ENCODE data around the gene BATF3.

Gene BATF3

GRCh38 chr1:212699625-212700222 is at the start of gene BATF3:
Gene BATF3, minus strand, starts transcription at chr1:212699840. Its CDS starts 78 bp downstream, at chr1:212699762.
- peak within 1 kb of the TSS; percentile 49 for H3K4me3 ChIP-seq (ENCODE audit: low read depth, low read length)
- in situ Hi-C loops (cut with HindIII; ENCODE audit: low sequenced_read_pairs) = no loop called here
- TF ChIP-seq, protein P1, sequence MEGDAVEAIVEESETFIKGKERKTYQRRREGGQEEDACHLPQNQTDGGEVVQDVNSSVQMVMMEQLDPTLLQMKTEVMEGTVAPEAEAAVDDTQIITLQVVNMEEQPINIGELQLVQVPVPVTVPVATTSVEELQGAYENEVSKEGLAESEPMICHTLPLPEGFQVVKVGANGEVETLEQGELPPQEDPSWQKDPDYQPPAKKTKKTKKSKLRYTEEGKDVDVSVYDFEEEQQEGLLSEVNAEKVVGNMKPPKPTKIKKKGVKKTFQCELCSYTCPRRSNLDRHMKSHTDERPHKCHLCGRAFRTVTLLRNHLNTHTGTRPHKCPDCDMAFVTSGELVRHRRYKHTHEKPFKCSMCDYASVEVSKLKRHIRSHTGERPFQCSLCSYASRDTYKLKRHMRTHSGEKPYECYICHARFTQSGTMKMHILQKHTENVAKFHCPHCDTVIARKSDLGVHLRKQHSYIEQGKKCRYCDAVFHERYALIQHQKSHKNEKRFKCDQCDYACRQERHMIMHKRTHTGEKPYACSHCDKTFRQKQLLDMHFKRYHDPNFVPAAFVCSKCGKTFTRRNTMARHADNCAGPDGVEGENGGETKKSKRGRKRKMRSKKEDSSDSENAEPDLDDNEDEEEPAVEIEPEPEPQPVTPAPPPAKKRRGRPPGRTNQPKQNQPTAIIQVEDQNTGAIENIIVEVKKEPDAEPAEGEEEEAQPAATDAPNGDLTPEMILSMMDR (IDR thresholded peaks at IDR 0.05; ENCODE audit: low read depth, low read length) = no peak
- DNase-seq (ENCODE audit: low read depth, low spot score) = no peak

DNA sequence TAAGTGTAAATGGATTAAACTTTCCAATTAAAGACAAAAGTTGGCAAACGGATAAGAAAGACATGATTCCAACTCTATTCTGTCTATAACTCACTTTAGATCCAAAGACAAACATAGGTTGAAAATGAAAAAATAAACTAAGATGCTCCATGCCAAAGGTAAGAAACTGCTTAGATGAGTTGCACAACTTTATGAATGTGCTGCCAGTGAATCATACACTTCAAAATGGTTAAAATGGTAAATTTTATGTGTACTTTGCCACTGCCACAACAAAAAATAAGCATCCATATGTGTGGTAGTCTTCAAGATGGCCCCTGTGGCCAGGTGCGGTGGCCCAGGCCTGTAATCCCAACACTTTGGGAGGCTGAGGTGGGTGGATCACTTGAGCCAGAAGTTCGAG is 46.9 kb upstream of the BATF3 start:
- in situ Hi-C loops (cut with HindIII; ENCODE audit: low sequenced_read_pairs) = no loop called here
- TF ChIP-seq, protein P1 (IDR thresholded peaks at IDR 0.05; ENCODE audit: low read depth, low read length) = no peak
- no peak overlapping the region for H3K4me3 ChIP-seq (ENCODE audit: low read depth, low read length)
- no peak for DNase-seq (ENCODE audit: low read depth, low spot score)

GRCh38 chr1:212745303-212745702 is 45.7 kb upstream of the BATF3 start:
- no peak for DNase-seq (ENCODE audit: low read depth, low spot score)
- TF ChIP-seq, protein P1 (IDR thresholded peaks at IDR 0.05; ENCODE audit: low read depth, low read length) = no peak
- in situ Hi-C loops (cut with HindIII; ENCODE audit: low sequenced_read_pairs) = no loop called here
- H3K4me3 ChIP-seq (ENCODE audit: low read depth, low read length) = no peak overlapping the region

DNA sequence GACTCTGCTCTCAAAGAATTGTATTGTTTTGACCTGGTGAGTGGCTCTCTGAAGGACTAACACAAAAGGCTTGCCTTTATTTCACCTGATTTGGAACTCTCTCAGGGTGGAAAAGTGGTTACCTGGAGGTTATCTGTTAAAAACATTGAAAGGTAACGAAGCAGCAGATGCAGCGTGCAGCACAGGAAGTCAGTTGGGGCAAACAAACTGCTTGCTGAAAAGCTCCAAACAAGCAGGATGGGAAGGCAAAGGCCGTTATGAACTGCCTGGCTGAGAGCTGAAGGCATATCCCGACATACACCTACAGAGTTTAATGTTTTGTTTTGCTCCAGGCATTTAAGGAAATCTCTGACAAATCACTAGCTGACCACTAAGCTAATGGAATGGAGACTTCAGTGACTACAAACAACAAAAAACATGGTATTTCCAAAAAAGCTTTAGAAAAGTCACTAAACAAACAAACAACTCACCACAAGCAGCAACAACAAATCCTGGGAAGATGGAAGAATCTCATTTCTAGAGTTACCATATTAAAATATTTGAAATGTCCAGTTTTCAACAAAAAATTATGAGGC is 44.3 kb upstream of the BATF3 start:
- no peak for DNase-seq (ENCODE audit: low read depth, low spot score)
- in situ Hi-C loops (cut with HindIII; ENCODE audit: low sequenced_read_pairs) = no loop called here
- TF ChIP-seq, protein P1 (IDR thresholded peaks at IDR 0.05; ENCODE audit: low read depth, low read length) = no peak
- H3K4me3 ChIP-seq (ENCODE audit: low read depth, low read length) = no peak overlapping the region

DNA sequence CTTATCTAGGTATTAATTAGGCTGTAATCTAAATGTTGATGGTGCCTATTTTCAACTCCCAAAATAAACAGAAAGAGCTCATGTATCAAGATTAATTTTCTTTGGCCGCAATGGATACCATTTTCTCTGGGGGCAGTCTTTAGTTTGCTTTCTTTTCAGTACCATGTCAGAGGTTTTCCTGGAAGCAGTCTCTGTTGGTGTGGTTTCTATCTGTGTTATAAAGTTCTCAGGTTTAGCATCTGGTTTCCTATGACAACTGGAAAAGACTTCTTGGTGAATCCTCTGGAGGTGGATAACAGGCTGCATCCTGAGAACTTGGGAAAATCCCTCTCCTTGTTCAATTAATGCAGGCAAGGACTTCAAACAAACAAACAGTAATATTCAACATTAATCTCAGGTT is 38.7 kb upstream of the BATF3 start:
- TF ChIP-seq, protein P1 (IDR thresholded peaks at IDR 0.05; ENCODE audit: low read depth, low read length) = no peak
- no peak overlapping the region for H3K4me3 ChIP-seq (ENCODE audit: low read depth, low read length)
- in situ Hi-C loops (cut with HindIII; ENCODE audit: low sequenced_read_pairs) = no loop called here
- peak; percentile 79 for DNase-seq (ENCODE audit: low read depth, low spot score)

DNA sequence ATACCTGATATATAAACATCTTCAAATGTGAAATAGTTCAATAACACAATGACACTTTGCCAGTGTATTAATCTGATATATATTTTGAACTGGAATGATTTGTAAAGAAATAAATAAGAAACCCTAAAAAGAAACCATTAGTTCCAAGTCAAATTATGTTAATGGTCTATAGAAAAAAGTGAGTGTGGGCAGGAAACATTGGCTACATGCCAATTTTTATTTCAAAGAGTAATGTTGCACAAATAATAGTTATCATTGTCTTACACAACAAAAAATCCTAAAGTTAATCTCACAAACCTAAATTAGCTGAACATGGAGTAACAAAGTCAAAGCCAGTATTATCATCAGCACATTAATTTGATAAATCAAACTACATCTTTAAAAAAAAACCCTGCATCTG is 37.9 kb upstream of the BATF3 start:
- TF ChIP-seq, protein P1 (IDR thresholded peaks at IDR 0.05; ENCODE audit: low read depth, low read length) = no peak

More for the DNA sequence above, 37.9 kb upstream of the BATF3 start:
- H3K4me3 ChIP-seq (ENCODE audit: low read depth, low read length) = no peak overlapping the region
- in situ Hi-C loops (cut with HindIII; ENCODE audit: low sequenced_read_pairs) = no loop called here
- DNase-seq (ENCODE audit: low read depth, low spot score) = no peak

Measured in astrocyte of the spinal cord (primary cell).